Neuron (in vitro differentiated cells): ENCODE measurements around the gene C3orf70.

Experiments used
- H2AFZ ChIP-seq: one replicate; pipeline ENCODE4 v1.6.1; 2013; ENCODE audit warnings: low read depth, mild to moderate bottlenecking, inconsistent platforms, low read length, moderate library complexity
- H3K27me3 ChIP-seq: one replicate; pipeline ENCODE4 v1.6.1; 2013; ENCODE audit warnings: low read length; ENCODE audit not compliant: insufficient read depth
- H3K36me3 ChIP-seq: one replicate; pipeline ENCODE4 v1.6.1; 2013; ENCODE audit warnings: low read length; ENCODE audit not compliant: insufficient read depth
- H3K4me1 ChIP-seq: one replicate; pipeline ENCODE4 v1.6.1; 2013; ENCODE audit warnings: low read length; ENCODE audit not compliant: insufficient read depth
- H3K4me3 ChIP-seq: 2 replicates; pipeline ENCODE4 v1.5.1; 2013; ENCODE audit warnings: mild to moderate bottlenecking, low read length, moderate library complexity
- H3K9me3 ChIP-seq: one replicate; pipeline ENCODE4 v1.6.1; 2013; ENCODE audit warnings: low read length

Gene C3orf70

DNA sequence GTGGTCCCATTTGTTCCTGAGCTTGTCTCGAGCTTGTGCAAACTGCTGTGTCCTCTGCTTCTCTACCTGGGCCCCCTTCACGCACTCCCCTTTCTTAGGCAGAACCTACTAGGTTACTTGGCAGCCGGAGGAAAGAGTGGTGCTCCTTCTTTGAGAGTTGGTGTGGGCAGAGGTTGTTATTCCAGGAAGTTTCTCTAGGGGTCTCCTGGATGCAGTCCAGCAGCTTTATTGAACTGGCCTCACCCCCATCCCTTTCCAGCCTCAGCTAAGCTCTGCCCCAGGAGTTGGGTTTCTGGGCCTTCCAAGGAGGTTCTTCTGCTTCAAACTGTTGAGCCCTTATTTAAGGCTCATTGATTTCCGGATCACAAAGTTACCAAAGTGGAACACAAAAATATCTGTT, 103.2 kb downstream of the C3orf70 start:
- Histone ChIP-seq H3K4me1 (no peaks in the 10 kb centered on the region), H3K9me3 (peaks cover 8% of the 10 kb centered on the region), H3K27me3 (no peaks in the 10 kb centered on the region), H3K4me3 (no peak overlapping the region), H3K36me3 (peaks cover 38% of the 10 kb centered on the region), H2AFZ (no peak overlapping the region)

DNA sequence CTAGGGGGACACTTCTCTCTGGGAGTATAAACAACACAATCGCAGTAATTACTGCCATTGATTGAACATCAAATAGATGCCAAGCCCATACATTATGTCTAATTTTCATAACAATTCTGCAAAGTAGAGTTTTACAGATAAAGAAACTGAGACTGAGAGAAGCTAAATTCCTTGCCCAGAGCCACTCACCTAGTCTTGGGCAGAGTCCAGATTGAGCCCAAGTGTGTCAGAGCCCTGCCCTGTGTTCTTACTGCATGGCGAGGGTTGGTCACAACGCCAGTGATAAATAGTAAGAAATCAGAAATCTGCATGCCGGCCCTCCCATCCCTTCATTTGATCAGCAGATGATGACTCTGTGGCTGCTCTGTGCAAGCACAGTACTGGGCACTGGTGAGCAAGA, 106.3 kb downstream of the C3orf70 start:
- no peak overlapping the region for H3K4me3 ChIP-seq
- H3K36me3 ChIP-seq = peaks cover 19% of the 10 kb centered on the region
- peaks cover 8% of the 10 kb centered on the region for H3K9me3 ChIP-seq
- peaks cover 3% of the 10 kb centered on the region for H3K4me1 ChIP-seq
- no peak overlapping the region for H2AFZ ChIP-seq
- H3K27me3 ChIP-seq = no peaks in the 10 kb centered on the region

DNA sequence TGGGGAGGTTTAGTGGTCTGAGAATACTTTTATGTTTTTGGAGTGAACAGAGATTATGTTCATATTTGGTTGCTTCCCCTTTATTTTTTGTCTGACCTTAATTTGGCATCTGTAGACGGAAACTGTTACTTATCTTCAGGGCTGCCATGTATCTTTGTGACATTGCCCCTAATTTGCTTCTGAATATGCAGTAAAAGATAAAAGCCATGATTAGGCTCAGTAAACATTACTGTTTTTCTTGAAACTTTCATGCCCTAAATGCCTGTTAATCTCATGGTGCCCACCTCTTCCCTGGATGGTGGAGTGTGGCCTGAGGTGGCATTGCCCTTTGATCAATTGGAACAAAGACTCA, 106.7 kb downstream of the C3orf70 start:
- Histone ChIP-seq H3K4me3 (no peak overlapping the region), H3K4me1 (peaks cover 4% of the 10 kb centered on the region), H2AFZ (no peak overlapping the region), H3K27me3 (no peaks in the 10 kb centered on the region), H3K9me3 (peaks cover 8% of the 10 kb centered on the region), H3K36me3 (peaks cover 17% of the 10 kb centered on the region)

DNA sequence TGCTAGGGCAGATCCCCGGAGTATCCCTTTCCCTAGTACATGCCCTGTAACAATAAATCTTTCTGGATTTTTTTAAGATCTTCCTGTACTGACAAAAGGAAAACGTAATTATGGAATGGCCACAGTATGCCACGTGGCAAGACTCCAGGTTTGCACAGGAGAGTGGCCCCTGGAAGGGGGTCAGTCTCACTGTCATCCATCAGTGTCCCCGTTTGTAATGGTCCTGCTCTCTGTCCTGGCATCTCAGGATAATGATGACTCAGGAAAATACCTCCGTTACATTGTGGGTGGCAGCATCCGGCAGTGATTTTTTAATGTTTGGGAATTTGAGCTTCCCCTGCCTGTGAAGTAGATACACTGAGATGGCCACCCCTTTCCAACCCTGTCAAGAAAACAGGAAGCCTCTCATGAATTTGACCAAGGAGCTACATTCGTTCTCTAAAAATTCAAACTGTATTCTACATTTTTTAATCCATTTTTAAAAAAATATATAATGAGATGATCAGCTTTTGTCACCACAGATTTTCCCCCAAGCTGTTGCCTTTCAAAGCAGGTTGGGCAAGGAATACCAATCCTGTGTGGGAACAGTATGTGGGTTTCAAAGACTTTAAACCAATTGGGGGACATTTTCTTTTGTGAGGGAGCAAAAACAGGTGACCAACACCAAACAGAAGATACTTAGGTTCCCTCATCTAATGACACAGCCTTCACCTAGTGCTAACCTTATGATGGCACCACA, 110.4 kb downstream of the C3orf70 start:
- H3K27me3 ChIP-seq = no peaks in the 10 kb centered on the region
- H3K9me3 ChIP-seq = no peaks in the 10 kb centered on the region
- peaks cover 4% of the 10 kb centered on the region for H3K4me1 ChIP-seq
- no peaks in the 10 kb centered on the region for H3K36me3 ChIP-seq
- no peak overlapping the region for H3K4me3 ChIP-seq
- H2AFZ ChIP-seq = no peak overlapping the region

DNA sequence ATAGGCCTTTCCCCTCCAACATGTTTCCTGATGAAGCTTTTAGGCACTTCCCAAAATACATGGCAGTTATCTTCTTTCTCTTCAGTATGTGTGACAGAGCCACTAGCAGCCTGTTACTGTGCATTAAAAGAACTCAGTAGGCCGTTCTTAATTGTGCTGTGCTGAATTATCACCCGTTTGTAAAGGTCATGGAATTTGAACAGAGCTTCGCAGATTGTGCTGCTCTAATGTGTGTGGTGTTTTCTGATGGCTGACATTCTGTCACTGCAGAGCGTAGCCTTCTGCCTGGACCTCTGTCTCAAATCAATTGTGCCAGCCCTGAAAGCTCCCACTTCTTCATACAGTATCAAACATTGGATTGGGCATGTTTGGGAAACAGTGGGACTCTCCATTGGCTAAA, 111.3 kb downstream of the C3orf70 start:
- H3K36me3 ChIP-seq = no peaks in the 10 kb centered on the region

DNA sequence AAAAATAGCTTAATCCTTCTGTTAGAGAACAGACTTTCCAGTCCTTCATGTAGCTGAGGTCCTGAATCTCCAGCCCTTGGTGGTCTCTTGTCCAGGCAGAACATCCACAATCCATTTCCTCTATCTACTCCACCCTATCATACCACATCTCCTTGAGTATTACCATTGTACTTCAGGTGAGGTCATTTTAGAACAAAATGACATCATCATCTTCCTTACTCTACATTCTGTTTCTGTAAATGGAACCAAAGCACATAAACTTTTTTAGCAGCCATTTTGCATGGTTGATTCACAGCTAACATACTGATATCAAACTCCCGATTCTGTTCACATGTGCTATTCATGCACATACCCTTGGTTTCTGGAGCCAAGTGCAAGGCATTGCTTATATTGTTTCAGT, 112.4 kb downstream of the C3orf70 start:
- Histone ChIP-seq H3K27me3 (no peaks in the 10 kb centered on the region), H3K4me3 (no peak overlapping the region), H3K9me3 (no peaks in the 10 kb centered on the region), H3K4me1 (peaks cover 4% of the 10 kb centered on the region), H2AFZ (no peak overlapping the region), H3K36me3 (no peaks in the 10 kb centered on the region)

More for the DNA sequence above, 111.3 kb downstream of the C3orf70 start:
- peaks cover 4% of the 10 kb centered on the region for H3K4me1 ChIP-seq
- no peaks in the 10 kb centered on the region for H3K27me3 ChIP-seq
- no peaks in the 10 kb centered on the region for H3K9me3 ChIP-seq
- H3K4me3 ChIP-seq = no peak overlapping the region
- no peak overlapping the region for H2AFZ ChIP-seq

DNA sequence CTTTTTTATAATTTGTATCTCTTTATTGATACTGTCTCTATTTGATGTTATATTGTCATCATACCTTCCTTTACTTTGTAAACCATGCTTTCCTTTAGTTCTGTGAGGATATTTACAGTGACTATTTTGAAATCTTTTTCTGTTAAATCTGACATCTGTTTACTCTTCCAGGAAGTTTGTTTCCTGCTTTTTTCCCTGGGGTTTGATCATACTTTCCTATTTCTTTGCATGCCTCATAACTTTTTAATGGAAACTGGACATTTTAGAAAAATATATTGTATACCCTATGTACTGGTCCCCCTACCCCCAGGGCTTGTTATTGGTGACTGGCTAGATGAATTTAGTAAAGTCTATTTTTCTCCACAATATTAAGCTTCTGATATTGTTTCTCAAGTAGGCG, 115.1 kb downstream of the C3orf70 start:
- Histone ChIP-seq H2AFZ (no peak overlapping the region), H3K27me3 (no peaks in the 10 kb centered on the region), H3K4me1 (peaks cover 4% of the 10 kb centered on the region), H3K4me3 (no peak overlapping the region), H3K9me3 (no peaks in the 10 kb centered on the region), H3K36me3 (no peaks in the 10 kb centered on the region)

DNA sequence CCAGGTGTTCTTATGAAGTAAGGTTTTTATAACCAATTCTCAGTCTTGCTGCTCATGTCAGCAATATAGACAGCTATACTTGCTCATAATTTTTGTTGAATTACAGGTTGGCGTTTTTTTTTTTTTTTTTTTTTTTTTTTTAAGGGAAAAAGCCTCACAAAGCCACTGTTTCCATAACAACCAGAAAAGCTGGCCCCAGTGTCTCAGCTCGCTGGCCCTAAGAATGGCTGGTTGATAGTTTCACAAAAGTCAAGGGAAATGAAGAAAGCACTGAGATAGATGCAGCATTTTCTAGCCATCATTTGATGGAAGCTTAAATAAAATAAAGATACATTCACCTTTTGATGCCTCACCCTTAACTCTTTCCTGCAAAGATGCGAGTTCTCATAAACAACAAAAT, 121.9 kb downstream of the C3orf70 start:
- Histone ChIP-seq H3K9me3 (no peaks in the 10 kb centered on the region), H3K36me3 (no peaks in the 10 kb centered on the region), H3K4me1 (peaks cover 7% of the 10 kb centered on the region), H3K4me3 (no peak overlapping the region), H3K27me3 (no peaks in the 10 kb centered on the region), H2AFZ (no peak overlapping the region)

DNA sequence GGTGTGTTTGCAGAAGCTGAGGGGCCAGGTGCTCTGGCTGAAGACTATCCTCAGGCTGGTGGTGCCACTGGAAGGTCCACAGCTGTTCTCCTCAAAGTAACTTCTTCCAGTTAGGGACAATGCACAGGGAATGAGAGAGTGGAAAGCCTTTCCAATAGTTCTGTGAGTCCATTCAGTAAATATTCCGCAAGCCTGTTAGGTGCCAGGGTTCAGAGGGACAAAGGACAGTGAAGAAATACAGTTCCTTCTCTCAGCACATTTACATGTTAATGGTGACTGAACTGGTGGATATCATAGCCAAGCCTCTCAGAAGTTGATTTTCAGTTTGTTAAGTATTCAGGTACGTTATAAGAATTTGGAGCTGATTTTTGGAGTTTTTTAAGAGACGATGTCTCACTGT, 122.5 kb downstream of the C3orf70 start:
- Histone ChIP-seq H3K9me3 (peaks cover 2% of the 10 kb centered on the region), H2AFZ (no peak overlapping the region), H3K36me3 (peaks cover 4% of the 10 kb centered on the region), H3K4me3 (no peak overlapping the region), H3K4me1 (peaks cover 7% of the 10 kb centered on the region), H3K27me3 (no peaks in the 10 kb centered on the region)

DNA sequence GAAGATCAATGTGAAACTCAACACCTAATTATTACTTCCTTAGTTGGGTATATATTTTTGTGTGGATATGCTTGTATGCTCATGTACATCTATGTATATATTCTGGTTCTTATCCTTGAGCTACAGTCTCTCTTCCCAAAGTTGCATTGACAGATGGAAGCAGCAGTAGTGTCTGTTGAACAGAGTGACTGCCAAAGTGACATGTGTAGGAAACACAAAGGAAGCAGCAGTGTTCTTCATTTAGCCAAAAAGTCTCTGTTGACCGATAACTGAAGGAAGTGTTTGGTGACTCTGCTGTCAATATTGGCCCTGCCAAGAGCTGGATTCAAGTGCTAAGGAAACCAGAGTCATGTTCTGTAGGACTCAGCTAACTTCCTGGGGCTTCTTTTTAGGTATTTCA, 123.8 kb downstream of the C3orf70 start:
- Histone ChIP-seq H3K27me3 (no peaks in the 10 kb centered on the region), H3K4me1 (peaks cover 7% of the 10 kb centered on the region), H3K4me3 (no peak overlapping the region), H2AFZ (no peak overlapping the region), H3K9me3 (peaks cover 2% of the 10 kb centered on the region), H3K36me3 (peaks cover 4% of the 10 kb centered on the region)

DNA sequence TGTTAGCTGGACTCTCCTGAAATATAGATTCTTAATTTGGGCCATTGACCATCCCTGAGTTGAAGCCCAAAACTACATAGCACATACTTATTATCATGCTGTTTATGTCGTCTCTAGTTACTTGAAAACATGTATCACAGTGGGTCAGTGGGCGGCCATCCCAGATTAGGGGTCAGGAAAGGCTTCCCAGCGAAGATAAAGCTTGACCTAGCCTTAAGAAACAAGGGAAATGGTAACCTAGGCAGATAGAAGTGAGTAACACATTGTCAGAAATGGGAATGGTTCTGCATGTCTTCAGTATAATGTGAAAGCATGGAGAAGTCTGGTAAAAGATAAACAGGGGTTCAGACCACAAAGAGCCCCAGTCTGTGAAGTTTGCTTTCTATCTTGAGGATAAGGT, 124.7 kb downstream of the C3orf70 start:
- Histone ChIP-seq H3K36me3 (peaks cover 4% of the 10 kb centered on the region), H3K4me3 (no peak overlapping the region), H3K9me3 (peaks cover 2% of the 10 kb centered on the region), H3K4me1 (peaks cover 7% of the 10 kb centered on the region), H3K27me3 (no peaks in the 10 kb centered on the region), H2AFZ (no peak overlapping the region)
